HepG2 (cell line): Measurements from ENCODE around the gene MYOZ3. TPM values are rescaled to one million over a fixed set of nuclear protein-coding genes. Genes with fewer than 3 reads are reported as not detected.

ENCODE experiments used
- CBX2 ChIP-seq, 2 experiments: fragments of 200-600 bp in 1 of 2; sonication (generic); formaldehyde crosslinking in 1 of 2; IDR thresholded peaks; 2 replicates each; pipeline versions ENCODE4 v1.7.0 to v1.8.1; 2018 to 2022; ENCODE audit warnings: low read depth in 2 of 2, low read length in 1 of 2, mild to moderate bottlenecking in 1 of 2, missing genetic modification reagents in 1 of 2
- MAF1 ChIP-seq: sonication (generic); formaldehyde crosslinking; IDR thresholded peaks from 2 replicates; pipeline ENCODE4 v1.5.0; 2020; ENCODE audit warnings: missing genetic modification reagents, borderline replicate concordance
- NR2C2 ChIP-seq: sonication (generic); formaldehyde crosslinking; IDR thresholded peaks from 2 replicates; pipeline ENCODE4 v1.4.0; 2020; ENCODE audit warnings: missing genetic modification reagents, mild to moderate bottlenecking, moderate library complexity, borderline replicate concordance
- POLR2AphosphoS5 ChIP-seq: IDR thresholded peaks from 2 replicates; pipeline ENCODE4 v1.6.1; 2012; ENCODE audit warnings: low read depth, low read length
- PRMT3 ChIP-seq: sonication (generic); formaldehyde crosslinking; IDR thresholded peaks from 2 replicates; pipeline ENCODE4 v1.8.1; 2022; ENCODE audit warnings: low read depth, mild to moderate bottlenecking, moderate library complexity, missing genetic modification reagents, borderline replicate concordance
- RBFOX2 ChIP-seq: fragments of 200-400 bp; formaldehyde crosslinking; IDR thresholded peaks from 2 replicates; pipeline ENCODE4 v1.6.1; 2017; ENCODE audit warnings: low read depth, mild to moderate bottlenecking, low read length
- TBX2 ChIP-seq: sonication (generic); formaldehyde crosslinking; IDR thresholded peaks from 2 replicates; pipeline ENCODE4 v1.5.0; 2020; ENCODE audit warnings: missing genetic modification reagents, mild to moderate bottlenecking, borderline replicate concordance
- TFDP1 ChIP-seq: IDR thresholded peaks from 2 replicates; pipeline ENCODE4 v1.6.1; 2016; ENCODE audit warnings: missing compliant biosample characterization, missing genetic modification reagents, borderline replicate concordance
- TOPORS ChIP-seq: sonication (generic); formaldehyde crosslinking; IDR thresholded peaks from 2 replicates; pipeline ENCODE4 v1.8.0; 2023; ENCODE audit warnings: mild to moderate bottlenecking, missing genetic modification reagents
- ZFP91 ChIP-seq: sonication (generic); formaldehyde crosslinking; IDR thresholded peaks from 2 replicates; pipeline ENCODE4 v1.9.0; 2022; ENCODE audit warnings: missing genetic modification reagents, mild to moderate bottlenecking, borderline replicate concordance
- ZNF350 ChIP-seq: sonication (generic); formaldehyde crosslinking; IDR thresholded peaks from 2 replicates; pipeline ENCODE4 v1.4.0; 2020; ENCODE audit warnings: mild to moderate bottlenecking, low read depth, missing genetic modification reagents, borderline replicate concordance
- ZNF354B ChIP-seq: sonication (generic); formaldehyde crosslinking; IDR thresholded peaks from 2 replicates; pipeline ENCODE4 v1.8.0; 2022; ENCODE audit warnings: mild to moderate bottlenecking, missing genetic modification reagents
- ZNF564 ChIP-seq: sonication (generic); formaldehyde crosslinking; IDR thresholded peaks from 2 replicates; pipeline ENCODE4 v1.8.1; 2023; ENCODE audit warnings: mild to moderate bottlenecking, missing genetic modification reagents
- ZNF619 ChIP-seq: sonication (generic); formaldehyde crosslinking; IDR thresholded peaks from 2 replicates; pipeline ENCODE4 v1.4.0; 2020; ENCODE audit warnings: mild to moderate bottlenecking, missing genetic modification reagents
- ZNF770 ChIP-seq: sonication (generic); formaldehyde crosslinking; IDR thresholded peaks from 2 replicates; pipeline ENCODE4 v1.5.0; 2020; ENCODE audit warnings: mild to moderate bottlenecking, missing genetic modification reagents
- ZNF878 ChIP-seq: sonication (generic); formaldehyde crosslinking; IDR thresholded peaks from 2 replicates; pipeline ENCODE4 v1.8.1; 2023; ENCODE audit warnings: mild to moderate bottlenecking, missing genetic modification reagents, moderate library complexity
- polyA plus RNA-seq, 8 experiments: library from polyadenylated mRNA; depleted of rRNA in 3 of 8; stranded (reverse) in 7 of 8; unstranded in 1 of 8; fragments of >200 nt; fragmentation: Illumina TruSeq in 4 of 8; extraction: Trizol in 4 of 8; gene quantifications; 2 replicates each; pipeline versions ENCODE4 v1.2.1 to v1.2.3, GENCODE V29; 2011 to 2016; ENCODE audit warnings: low read depth in 4 of 8, missing spikeins in 1 of 8, mixed read lengths in 1 of 8; ENCODE audit not compliant: insufficient read depth in 1 of 8
- total RNA-seq, 5 experiments: library from RNA; depleted of rRNA; stranded (reverse); fragments of >200 nt; fragmentation: Illumina TruSeq; extraction: Trizol; gene quantifications; 2 replicates each; pipeline ENCODE4 v1.2.3, GENCODE V29; 2016; ENCODE audit warnings: low read depth in 1 of 5
- TF ChIP-seq, protein P1 (sequence below): sonication (generic); formaldehyde crosslinking; IDR thresholded peaks from 2 replicates; pipeline ENCODE4 v1.5.0; 2020; ENCODE audit warnings: mild to moderate bottlenecking, missing genetic modification reagents, borderline replicate concordance
- TF ChIP-seq, protein P2 (sequence below): sonication (generic); formaldehyde crosslinking; IDR thresholded peaks from 2 replicates; pipeline ENCODE4 v1.8.0; 2022; ENCODE audit warnings: mild to moderate bottlenecking, missing genetic modification reagents, borderline replicate concordance

MYOZ3 gene
- total and polyA plus RNA-seq, 2 of the 13 experiments (the other 11 are each of a cell fraction or from before 2014, with no cell fraction given), result 0.05 TPM; not detected in 1

GRCh38 chr5:150700594-150701377 is 39.7 kb downstream of the MYOZ3 start, which contains the start of gene RBM22 (continued):
- TF ChIP-seq POLR2AphosphoS5 (peak; percentile 90), ZFP91 (peak; percentile 87; the same call in 1 of the 2 replicates), ZNF770 (CRISPR knock-in tag) (no peak), ZNF354B (CRISPR knock-in tag) (peak; percentile 73; the same call in 1 of the 2 replicates), MAF1 (CRISPR knock-in tag) (0 out of 2 replicates have a peak, but pooled peaks have one; percentile 38), TBX2 (CRISPR knock-in tag) (peak; percentile 80), RBFOX2 (peak; percentile 84), ZNF619 (CRISPR knock-in tag) (0 out of 2 replicates have a peak, but pooled peaks have one; percentile 26), PRMT3 (CRISPR knock-in tag) (peak; percentile 58; the same call in 1 of the 2 replicates), ZNF564 (peak; percentile 40; the same call in 1 of the 2 replicates), CBX2 (IDR thresholded peaks at IDR 0.05; ENCODE audit: low read depth, low read length) (no peak), CBX2 (CRISPR knock-in tag; IDR thresholded peaks at IDR 0.05; ENCODE audit: low read depth) (no peak; the same call in 1 of the 2 replicates), ZNF350 (CRISPR knock-in tag) (peak; percentile 87; the same call in 1 of the 2 replicates), TFDP1 (peak; percentile 27; the same call in 1 of the 2 replicates), ZNF878 (CRISPR knock-in tag) (0 out of 2 replicates have a peak, but pooled peaks have one; percentile 61), NR2C2 (CRISPR knock-in tag) (peak; percentile 78; the same call in 1 of the 2 replicates), TOPORS (CRISPR knock-in tag) (no peak; the same call in 1 of the 2 replicates)
- TF ChIP-seq, protein P1, sequence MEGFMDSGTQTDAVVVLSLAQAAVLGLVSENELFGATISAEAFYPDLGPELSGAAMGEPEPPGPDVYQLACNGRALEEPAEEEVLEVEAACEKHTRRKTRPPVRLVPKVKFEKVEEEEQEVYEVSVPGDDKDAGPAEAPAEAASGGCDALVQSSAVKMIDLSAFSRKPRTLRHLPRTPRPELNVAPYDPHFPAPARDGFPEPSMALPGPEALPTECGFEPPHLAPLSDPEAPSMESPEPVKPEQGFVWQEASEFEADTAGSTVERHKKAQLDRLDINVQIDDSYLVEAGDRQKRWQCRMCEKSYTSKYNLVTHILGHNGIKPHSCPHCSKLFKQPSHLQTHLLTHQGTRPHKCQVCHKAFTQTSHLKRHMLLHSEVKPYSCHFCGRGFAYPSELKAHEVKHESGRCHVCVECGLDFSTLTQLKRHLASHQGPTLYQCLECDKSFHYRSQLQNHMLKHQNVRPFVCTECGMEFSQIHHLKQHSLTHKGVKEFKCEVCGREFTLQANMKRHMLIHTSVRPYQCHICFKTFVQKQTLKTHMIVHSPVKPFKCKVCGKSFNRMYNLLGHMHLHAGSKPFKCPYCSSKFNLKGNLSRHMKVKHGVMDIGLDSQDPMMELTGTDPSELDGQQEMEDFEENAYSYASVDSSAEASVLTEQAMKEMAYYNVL (CRISPR knock-in tag), result peak; percentile 70; the same call in 1 of the 2 replicates
- TF ChIP-seq, protein P2, sequence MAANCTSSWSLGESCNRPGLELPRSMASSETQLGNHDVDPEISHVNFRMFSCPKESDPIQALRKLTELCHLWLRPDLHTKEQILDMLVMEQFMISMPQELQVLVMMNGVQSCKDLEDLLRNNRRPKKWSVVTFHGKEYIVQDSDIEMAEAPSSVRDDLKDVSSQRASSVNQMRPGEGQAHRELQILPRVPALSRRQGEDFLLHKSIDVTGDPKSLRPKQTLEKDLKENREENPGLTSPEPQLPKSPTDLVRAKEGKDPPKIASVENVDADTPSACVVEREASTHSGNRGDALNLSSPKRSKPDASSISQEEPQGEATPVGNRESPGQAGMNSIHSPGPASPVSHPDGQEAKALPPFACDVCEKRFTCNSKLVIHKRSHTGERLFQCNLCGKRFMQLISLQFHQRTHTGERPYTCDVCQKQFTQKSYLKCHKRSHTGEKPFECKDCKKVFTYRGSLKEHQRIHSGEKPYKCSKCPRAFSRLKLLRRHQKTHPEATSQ (CRISPR knock-in tag), result peak; percentile 28; the same call in 1 of the 2 replicates
